ENCODE measurements around the gene FGD5. TPM values are rescaled to one million over a fixed set of nuclear protein-coding genes. Genes with fewer than 3 reads are reported as not detected.

Gene FGD5
- polyA plus RNA-seq, 1 of the 3 experiments (the other 2 are of a cell fraction), result not detected

DNA sequence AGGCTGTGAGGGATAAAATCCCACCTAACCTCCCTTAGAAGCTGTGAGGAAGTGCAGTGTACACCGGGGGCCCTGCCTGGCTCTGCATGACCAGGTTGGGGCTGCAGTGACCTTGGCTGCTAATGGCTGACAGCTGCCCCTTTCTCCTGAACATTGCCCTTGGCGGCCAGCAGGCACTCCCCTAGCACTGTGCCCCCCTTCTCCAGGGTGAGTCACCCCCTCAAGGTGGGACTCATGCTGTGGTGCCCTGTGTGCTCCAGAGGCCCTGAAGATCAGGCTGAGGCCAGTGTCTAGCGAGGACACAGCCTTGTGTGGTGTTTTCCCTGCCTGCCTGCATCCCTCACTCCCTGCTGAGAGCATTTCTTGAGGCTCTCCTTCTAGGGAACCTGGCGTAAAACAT lies 21.0 kb upstream of the FGD5 start (continued):
- TF ChIP-seq, protein P1, sequence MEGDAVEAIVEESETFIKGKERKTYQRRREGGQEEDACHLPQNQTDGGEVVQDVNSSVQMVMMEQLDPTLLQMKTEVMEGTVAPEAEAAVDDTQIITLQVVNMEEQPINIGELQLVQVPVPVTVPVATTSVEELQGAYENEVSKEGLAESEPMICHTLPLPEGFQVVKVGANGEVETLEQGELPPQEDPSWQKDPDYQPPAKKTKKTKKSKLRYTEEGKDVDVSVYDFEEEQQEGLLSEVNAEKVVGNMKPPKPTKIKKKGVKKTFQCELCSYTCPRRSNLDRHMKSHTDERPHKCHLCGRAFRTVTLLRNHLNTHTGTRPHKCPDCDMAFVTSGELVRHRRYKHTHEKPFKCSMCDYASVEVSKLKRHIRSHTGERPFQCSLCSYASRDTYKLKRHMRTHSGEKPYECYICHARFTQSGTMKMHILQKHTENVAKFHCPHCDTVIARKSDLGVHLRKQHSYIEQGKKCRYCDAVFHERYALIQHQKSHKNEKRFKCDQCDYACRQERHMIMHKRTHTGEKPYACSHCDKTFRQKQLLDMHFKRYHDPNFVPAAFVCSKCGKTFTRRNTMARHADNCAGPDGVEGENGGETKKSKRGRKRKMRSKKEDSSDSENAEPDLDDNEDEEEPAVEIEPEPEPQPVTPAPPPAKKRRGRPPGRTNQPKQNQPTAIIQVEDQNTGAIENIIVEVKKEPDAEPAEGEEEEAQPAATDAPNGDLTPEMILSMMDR (IDR thresholded peaks at IDR 0.05), result no peak

DNA sequence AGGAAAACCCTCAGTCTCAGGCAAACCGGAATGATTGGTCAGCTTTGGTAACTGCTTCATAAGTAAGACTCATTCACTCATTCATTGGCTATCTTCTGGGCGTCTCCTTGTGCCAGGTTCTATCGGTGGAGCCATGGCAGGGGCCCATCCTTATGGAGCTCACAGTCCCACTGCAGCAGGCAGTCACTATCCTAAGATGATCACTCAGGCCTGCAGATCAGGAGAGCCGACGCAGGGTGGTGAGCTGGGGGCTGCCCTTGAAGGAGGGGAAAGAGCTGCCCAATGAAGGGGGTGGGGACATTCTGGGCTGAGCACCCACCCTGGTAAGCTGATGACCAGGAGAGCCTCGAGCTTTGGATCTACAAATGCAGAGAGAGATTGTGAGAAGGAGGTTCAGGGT lies 20.5 kb upstream of the FGD5 start:
- no peaks in the 10 kb centered on the region for H3K9me3 ChIP-seq
- no peaks in the 10 kb centered on the region for H3K9me2 ChIP-seq
- no peak overlapping the region for H2AFZ ChIP-seq (ENCODE audit: low read depth)
- no peaks in the 10 kb centered on the region for H3K79me2 ChIP-seq (ENCODE audit: insufficient read depth)
- H3F3A ChIP-seq (replicated peaks; ENCODE audit: insufficient read depth), result no peaks in the 10 kb centered on the region
- H3K36me3 ChIP-seq (replicated peaks in 1 of 2; ENCODE audit: control insufficient read depth in 1 of 2, insufficient read depth in 2 of 2, low read length in 1 of 2), result no peaks in the 10 kb centered on the region
- POLR2A ChIA-PET, result no interaction called here
- H3K27me3 ChIP-seq (ENCODE audit: insufficient read depth), result no peaks in the 10 kb centered on the region
- H3K4me2 ChIP-seq, result no peak overlapping the region
- no peak for TF ChIP-seq FOXJ3 (CRISPR knock-in tag; IDR thresholded peaks at IDR 0.05)
- no peak for TF ChIP-seq GATA2 (CRISPR knock-in tag; IDR thresholded peaks at IDR 0.05)
- TF ChIP-seq JUND (IDR thresholded peaks at IDR 0.05), result no peak
- TF ChIP-seq, protein P2, sequence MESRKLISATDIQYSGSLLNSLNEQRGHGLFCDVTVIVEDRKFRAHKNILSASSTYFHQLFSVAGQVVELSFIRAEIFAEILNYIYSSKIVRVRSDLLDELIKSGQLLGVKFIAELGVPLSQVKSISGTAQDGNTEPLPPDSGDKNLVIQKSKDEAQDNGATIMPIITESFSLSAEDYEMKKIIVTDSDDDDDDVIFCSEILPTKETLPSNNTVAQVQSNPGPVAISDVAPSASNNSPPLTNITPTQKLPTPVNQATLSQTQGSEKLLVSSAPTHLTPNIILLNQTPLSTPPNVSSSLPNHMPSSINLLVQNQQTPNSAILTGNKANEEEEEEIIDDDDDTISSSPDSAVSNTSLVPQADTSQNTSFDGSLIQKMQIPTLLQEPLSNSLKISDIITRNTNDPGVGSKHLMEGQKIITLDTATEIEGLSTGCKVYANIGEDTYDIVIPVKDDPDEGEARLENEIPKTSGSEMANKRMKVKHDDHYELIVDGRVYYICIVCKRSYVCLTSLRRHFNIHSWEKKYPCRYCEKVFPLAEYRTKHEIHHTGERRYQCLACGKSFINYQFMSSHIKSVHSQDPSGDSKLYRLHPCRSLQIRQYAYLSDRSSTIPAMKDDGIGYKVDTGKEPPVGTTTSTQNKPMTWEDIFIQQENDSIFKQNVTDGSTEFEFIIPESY (IDR thresholded peaks at IDR 0.05; ENCODE audit: borderline replicate concordance, low read depth), result no peak
- no peak overlapping the region for H3K9ac ChIP-seq
- no peak for DNase-seq
- no peak overlapping the region for H3K27ac ChIP-seq (ENCODE audit: low read depth in 2 of 2, low read length in 1 of 2)
- 31% methylated on average over 4 of the region's 6 CpGs for WGBS (ENCODE audit: low lambda C conversion rate)
- H3K4me3 ChIP-seq (ENCODE audit: low read depth in 2 of 2, low read length in 1 of 2), result no peak overlapping the region
- H3K4me1 ChIP-seq (ENCODE audit: control insufficient read depth in 1 of 2, insufficient read depth in 2 of 2, low read depth in 1 of 2, low read length in 1 of 2), result no peaks in the 10 kb centered on the region; a peak in 1 of 4 replicates
- CTCF ChIA-PET, result interaction anchor here (0.7 to 2.1 kb wide), 5 partner anchors 25 to 128 kb away, joined by 3 to 9 read pairs (median 3); no protein-coding TSS in a partner anchor
- no peaks in the 10 kb centered on the region for H4K20me1 ChIP-seq (ENCODE audit: insufficient read depth)

DNA sequence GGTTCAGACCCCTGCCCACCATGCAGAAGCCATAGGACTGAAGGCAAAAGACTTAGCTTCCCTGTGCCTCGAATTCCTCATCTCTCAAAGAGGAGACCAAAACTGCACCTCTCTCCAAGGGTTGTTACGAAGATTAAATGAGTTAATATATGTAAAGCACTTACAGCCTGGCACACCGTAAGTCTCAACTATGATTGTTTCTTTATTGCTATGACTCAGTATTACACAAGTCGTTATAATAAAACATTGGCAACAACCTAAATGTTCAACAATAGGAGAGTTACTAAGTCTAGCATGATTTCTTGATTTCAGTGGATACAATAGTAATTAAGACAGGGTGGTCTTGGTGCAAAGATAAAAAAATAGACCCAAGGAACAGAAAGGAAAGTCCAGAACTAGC lies 19.6 kb upstream of the FGD5 start:
- Histone ChIP-seq H3K79me2 (ENCODE audit: insufficient read depth) (no peaks in the 10 kb centered on the region), H3K4me2 (no peak overlapping the region), H3K4me3 (ENCODE audit: low read depth in 2 of 2, low read length in 1 of 2) (no peak overlapping the region), H3K27ac (ENCODE audit: low read depth in 2 of 2, low read length in 1 of 2) (no peak overlapping the region), H3F3A (replicated peaks; ENCODE audit: insufficient read depth) (no peaks in the 10 kb centered on the region), H4K20me1 (ENCODE audit: insufficient read depth) (no peaks in the 10 kb centered on the region), H3K4me1 (ENCODE audit: control insufficient read depth in 1 of 2, insufficient read depth in 2 of 2, low read depth in 1 of 2, low read length in 1 of 2) (no peaks in the 10 kb centered on the region; a peak in 1 of 4 replicates), H2AFZ (ENCODE audit: low read depth) (no peak overlapping the region), H3K9me2 (no peaks in the 10 kb centered on the region), H3K9ac (no peak overlapping the region), H3K27me3 (ENCODE audit: insufficient read depth) (no peaks in the 10 kb centered on the region), H3K9me3 (no peaks in the 10 kb centered on the region), H3K36me3 (replicated peaks in 1 of 2; ENCODE audit: control insufficient read depth in 1 of 2, insufficient read depth in 2 of 2, low read length in 1 of 2) (no peaks in the 10 kb centered on the region)
- POLR2A ChIA-PET, result no interaction called here
- TF ChIP-seq NRF1 (IDR thresholded peaks at IDR 0.05; ENCODE audit: low read depth, low read length) (no peak), POLR2AphosphoS5 (IDR thresholded peaks at IDR 0.05; ENCODE audit: low read depth, low read length) (no peak), FOXJ3 (CRISPR knock-in tag; IDR thresholded peaks at IDR 0.05) (no peak), CHD2 (IDR thresholded peaks at IDR 0.05; ENCODE audit: low read length, partially characterized antibody) (no peak)
- WGBS (ENCODE audit: low lambda C conversion rate), result 43% methylated on average over 4 of the region's 4 CpGs
- CTCF ChIA-PET, result interaction anchor here (1.1 to 2.1 kb wide), 3 partner anchors 115 to 127 kb away, joined by 3 to 9 read pairs (median 4); no protein-coding TSS in a partner anchor
- DNase-seq, result no peak

Data from SK-N-SH (cell line).